Stimulated activated CD4-positive, alpha-beta T cell treated with anti-CD3 and anti-CD28 coated beads, Interleukin-4, amount 100 ng/mL, for 4 hours (primary cell): ENCODE data around the gene LUC7L.
A peak's percentile ranks its signal among the peaks of the same experiment; 100 is the strongest.
"Not testable (repeated sequence)": the region's sequence is repeated elsewhere in the genome, so short reads cannot be mapped to it uniquely, and the experiment has no call there.

Experiments used
- DNase-seq, 2 experiments: peaks; one replicate each; pipeline ENCODE4 v3.0.0-alpha.2; 2020

Gene LUC7L

GRCh38 chr16:263182-263774 lies 34.0 kb upstream of the LUC7L start:
- no peak for DNase-seq

GRCh38 chr16:262121-262745 lies 33.0 kb upstream of the LUC7L start:
- DNase-seq: no peak

- no peak for DNase-seq
Observed at GRCh38 chr16:261031-261691, 31.9 kb upstream of the LUC7L start.

GRCh38 chr16:260326-260725 lies 31.1 kb upstream of the LUC7L start:
- no peak for DNase-seq

- no peak for DNase-seq
Observed at GRCh38 chr16:259814-260253, 30.6 kb upstream of the LUC7L start.

- no peak for DNase-seq
Observed at GRCh38 chr16:259226-259625, 30.0 kb upstream of the LUC7L start.

- not testable (repeated sequence) for DNase-seq
Observed at GRCh38 chr16:258091-258490, 28.8 kb upstream of the LUC7L start.

GRCh38 chr16:255183-255582 lies 25.9 kb upstream of the LUC7L start:
- no peak for DNase-seq

GRCh38 chr16:254461-254860 lies 25.2 kb upstream of the LUC7L start:
- DNase-seq: no peak

GRCh38 chr16:253833-254232 lies 24.6 kb upstream of the LUC7L start:
- peak in 1 of 2 experiments; percentile 19 for DNase-seq

- peak in 1 of 2 experiments; percentile 12 for DNase-seq
Observed at GRCh38 chr16:252366-253337, 23.4 kb upstream of the LUC7L start.

- DNase-seq: no peak
Observed at GRCh38 chr16:249431-249830, 20.2 kb upstream of the LUC7L start.

GRCh38 chr16:247027-247426 lies 17.8 kb upstream of the LUC7L start:
- DNase-seq: no peak

GRCh38 chr16:245105-245504 lies 15.9 kb upstream of the LUC7L start:
- no peak for DNase-seq

GRCh38 chr16:243348-243747 lies 14.1 kb upstream of the LUC7L start:
- DNase-seq: no peak

GRCh38 chr16:242281-242680 lies 13.0 kb upstream of the LUC7L start:
- DNase-seq: no peak

GRCh38 chr16:240559-240958 lies 11.3 kb upstream of the LUC7L start:
- DNase-seq: no peak

- DNase-seq: no peak
Observed at GRCh38 chr16:239948-240277, 10.7 kb upstream of the LUC7L start.

GRCh38 chr16:234468-235305 lies 5.4 kb upstream of the LUC7L start, which contains the start of gene FAM234A:
Gene FAM234A (plus strand): TSS chr16:234821. CDS start chr16:254414, 19,593 bp downstream.
- peak; percentile 93 to 97 for DNase-seq

GRCh38 chr16:230949-231348 lies 1.7 kb upstream of the LUC7L start:
- DNase-seq: no peak

GRCh38 chr16:230351-230750 lies 1.1 kb upstream of the LUC7L start:
- DNase-seq: not testable (repeated sequence)

GRCh38 chr16:229731-230281 lies 557 bp upstream of the LUC7L start:
- DNase-seq: no peak
